K562 (cell line): ENCODE results near the gene HTR3B. TPM values are rescaled to one million over a fixed set of nuclear protein-coding genes. Genes with fewer than 3 reads are reported as not detected.

Experiments
- MAX ChIP-seq: sonication (generic); formaldehyde crosslinking; IDR thresholded peaks from 2 replicates; pipeline ENCODE4 v1.9.0; 2022; ENCODE audit warnings: mild to moderate bottlenecking, missing genetic modification reagents
- REST ChIP-seq, 2 experiments: fragments of 450-650 bp; formaldehyde crosslinking in 1 of 2; IDR thresholded peaks; 2 replicates each; pipeline versions ENCODE4 v1.4.0 to v1.6.1; 2014 to 2020; ENCODE audit warnings: mild to moderate bottlenecking in 2 of 2, borderline replicate concordance in 1 of 2, low read depth in 1 of 2
- polyA plus RNA-seq, 8 experiments: library from polyadenylated mRNA; depleted of rRNA in 4 of 8; stranded (reverse) in 5 of 8; unstranded in 3 of 8; fragments of >200 nt; fragmentation: Nextera tagmentation in 2 of 8; fragmentation: Illumina TruSeq in 1 of 8; extraction: Ambion mirVana in 2 of 8; extraction: Trizol in 1 of 8; gene quantifications; 2 replicates each; pipeline versions ENCODE4 v1.2.1 to v1.2.3, GENCODE V29; 2011 to 2014; ENCODE audit warnings: inconsistent platforms in 1 of 8, missing spikeins in 1 of 8
- total RNA-seq, 7 experiments: library from RNA; depleted of rRNA in 6 of 7; stranded (reverse); fragments of >200 nt in 6 of 7; fragmentation: Illumina TruSeq in 2 of 7; extraction: Trizol in 2 of 7; gene quantifications; 2 replicates each; pipeline versions ENCODE4 v1.2.1 to v1.2.3, GENCODE V29; 2011 to 2021; ENCODE audit warnings: low replicate concordance in 1 of 7

Gene HTR3B
- total and polyA plus RNA-seq, 9 of the 15 experiments (the other 6 are each of a cell fraction or from before 2014, with no cell fraction given) = not detected

GRCh38 chr11:113991170-113991569 is 86.6 kb downstream of the HTR3B start (continued):
- peak; percentile 98 for TF ChIP-seq REST (IDR thresholded peaks at IDR 0.05; ENCODE audit: borderline replicate concordance)
- TF ChIP-seq REST (CRISPR knock-in tag; IDR thresholded peaks at IDR 0.05; ENCODE audit: low read depth) = peak; percentile 93
- TF ChIP-seq MAX = no peak
